Lung (tissue), 12 donors: ENCODE results near the gene BRD3. TPM values are rescaled to one million over a fixed set of nuclear protein-coding genes. Genes with fewer than 3 reads are reported as not detected.

ENCODE experiments used
- ATAC-seq: fragments of 200-7000 bp; cut with Tn5 transposase; one replicate; pipeline ENCODE4 v1.9.1; 2020; ENCODE audit warnings: moderate number of reproducible peaks; ENCODE audit not compliant: insufficient read depth, low FRiP score
- DNase-seq, 3 donors: peaks; one replicate each; pipeline ENCODE4 v3.0.0-alpha.2; 2013 to 2017
- H3K27ac ChIP-seq, 2 donors: one replicate each; pipeline ENCODE4 v1.5.1; 2013; ENCODE audit warnings: mild to moderate bottlenecking in 2 of 2, moderate library complexity in 2 of 2, control low read depth in 1 of 2, inconsistent platforms in 1 of 2, low read depth in 1 of 2, low read length in 1 of 2
- H3K27me3 ChIP-seq, 3 donors: one replicate each; pipeline ENCODE4 v1.5.1; 2013; ENCODE audit warnings: low read length in 2 of 3; ENCODE audit not compliant: control insufficient read depth in 3 of 3, insufficient read depth in 3 of 3
- H3K36me3 ChIP-seq, 4 donors: one replicate each; pipeline ENCODE4 v1.5.1; 2013; ENCODE audit warnings: low read length in 4 of 4, mild to moderate bottlenecking in 1 of 4, moderate library complexity in 1 of 4; ENCODE audit not compliant: control insufficient read depth in 4 of 4, insufficient read depth in 4 of 4
- H3K4me1 ChIP-seq, 5 donors: one replicate each; pipeline ENCODE4 v1.5.1; 2013; ENCODE audit warnings: low read length in 5 of 5, mild to moderate bottlenecking in 2 of 5, moderate library complexity in 1 of 5; ENCODE audit not compliant: control insufficient read depth in 5 of 5, insufficient read depth in 5 of 5
- H3K4me3 ChIP-seq: one replicate; pipeline ENCODE4 v1.5.1; 2013; ENCODE audit warnings: mild to moderate bottlenecking, control low read depth, moderate library complexity
- H3K9ac ChIP-seq, 2 donors: one replicate each; pipeline ENCODE4 v1.5.1; 2013; ENCODE audit warnings: low read length in 2 of 2, control low read depth in 1 of 2; ENCODE audit not compliant: insufficient read depth in 1 of 2
- H3K9me3 ChIP-seq, 4 donors: one replicate each; pipeline ENCODE4 v1.5.1; 2013; ENCODE audit warnings: low read length in 3 of 4, mild to moderate bottlenecking in 1 of 4, moderate library complexity in 1 of 4; ENCODE audit not compliant: control insufficient read depth in 4 of 4, insufficient read depth in 3 of 4
- CTCF ChIP-seq: IDR thresholded peaks from 2 replicates; pipeline ENCODE4 v1.5.1; 2012; ENCODE audit warnings: mild to moderate bottlenecking; ENCODE audit errors: control extremely low read depth, extremely low read depth
- WGBS, 2 donors: extraction: QIAGEN DNeasy Blood & Tissue Kit; methylation state at CpG; one replicate each; pipeline ENCODE4 v1.1.7; 2013; 5-methylcytosine and 5-hydroxymethylcytosine counted together
- polyA plus RNA-seq, 2 donors: library from polyadenylated mRNA; stranded (reverse); fragments of 200-250 nt; gene quantifications; one replicate each; pipeline ENCODE4 v1.2.1, GENCODE V29; 2013
- total RNA-seq, 2 donors: library from RNA; depleted of rRNA in 1 of 2; stranded (reverse); fragments of >200 nt in 1 of 2; gene quantifications; one replicate each; pipeline ENCODE4 v1.2.1, GENCODE V29; 2014 to 2021
- donor health status: control.
- donor health status: control.
- donor health status: Bipolar disorder and iron deficiency.
- donor health status: healthy.
- donor health status: DM: yes; HTN: yes; CAD: no.

Gene BRD3
- total and polyA plus RNA-seq, 4 donors, result 9.1 to 38.5 (median 21.9) TPM

GRCh38 chr9:134037641-134038040, 30.2 kb downstream of the BRD3 start:
- H3K4me1 ChIP-seq, result no peaks in the 10 kb centered on the region
- TF ChIP-seq CTCF, result no peak
- ATAC-seq, result no peak
- no peak overlapping the region for H3K4me3 ChIP-seq
- no peaks in the 10 kb centered on the region for H3K27me3 ChIP-seq
- H3K9me3 ChIP-seq, result peaks cover 0 to 4% (median under 1%) of the 10 kb centered on the region in 4 donors
- H3K27ac ChIP-seq, result no peak overlapping the region
- WGBS, 2 donors, result 97 to 98% methylated on average over 2 of the region's 2 CpGs
- no peak for DNase-seq
- no peak overlapping the region for H3K9ac ChIP-seq
- peaks cover 26 to 62% (median 51%) of the 10 kb centered on the region in 4 donors for H3K36me3 ChIP-seq

- H3K4me3 ChIP-seq, result no peak overlapping the region
- TF ChIP-seq CTCF, result no peak
- DNase-seq (no peak), ATAC-seq (no peak)
- peaks cover 0 to 4% (median under 1%) of the 10 kb centered on the region in 4 donors for H3K9me3 ChIP-seq
- no peaks in the 10 kb centered on the region for H3K27me3 ChIP-seq
- no peak overlapping the region for H3K9ac ChIP-seq
- WGBS, 2 donors, result 95% methylated on average over 16 of the region's 16 CpGs
- H3K4me1 ChIP-seq, result no peaks in the 10 kb centered on the region
- H3K36me3 ChIP-seq, result peaks cover 27 to 59% (median 50%) of the 10 kb centered on the region in 4 donors
- no peak overlapping the region for H3K27ac ChIP-seq
These were observed 31.7 kb downstream of the BRD3 start for GRCh38 chr9:134036130-134036529.

- ATAC-seq, result no peak
- TF ChIP-seq CTCF, result no peak
- Histone ChIP-seq H3K9ac (no peak overlapping the region), H3K4me3 (no peak overlapping the region), H3K27ac (no peak overlapping the region), H3K4me1 (no peaks in the 10 kb centered on the region), H3K9me3 (peaks cover 0 to 4% (median under 1%) of the 10 kb centered on the region in 4 donors), H3K36me3 (peaks cover 28 to 60% (median 52%) of the 10 kb centered on the region in 4 donors), H3K27me3 (no peaks in the 10 kb centered on the region)
- WGBS, 2 donors, result 92 to 96% methylated on average over 28 of the region's 28 CpGs
- no peak for DNase-seq
These were observed 32.5 kb downstream of the BRD3 start for GRCh38 chr9:134035041-134036039.
